ENCODE measurements around the gene PLAGL2.

Gene PLAGL2

GRCh38 chr20:32144898-32145662, 62.5 kb downstream of the PLAGL2 start:
- DNase-seq = no peak

- DNase-seq = no peak
Observed at GRCh38 chr20:32142991-32143390, 64.6 kb downstream of the PLAGL2 start.

Data from NCI-H2081 treated with DMSO at 0.1 percent for 48 hours (cell line).